ENCODE measurements around the gene NDFIP2.

NDFIP2 gene

DNA sequence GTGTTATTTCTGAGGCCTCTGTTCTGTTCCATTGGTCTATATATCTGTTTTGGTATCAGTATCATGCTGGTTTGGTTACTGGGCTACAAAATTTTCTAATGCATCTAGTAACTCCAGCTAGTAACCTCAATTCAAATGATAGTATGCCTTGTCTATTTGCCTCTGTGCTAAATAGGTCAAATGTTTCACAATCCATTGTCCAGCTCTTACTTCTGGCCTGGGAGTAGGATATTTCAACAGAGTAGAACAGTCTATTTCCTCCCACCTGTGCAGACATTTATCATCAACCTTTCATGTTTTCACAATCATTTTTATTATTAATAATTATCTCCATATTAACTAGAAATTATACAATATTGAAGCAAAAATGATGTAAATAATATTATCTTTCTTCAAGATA, 18.1 kb upstream of the NDFIP2 start:
- no peak overlapping the region for H3K4me3 ChIP-seq (ENCODE audit: low read depth in 1 of 2, low read length in 2 of 2)
- H3K27me3 ChIP-seq (ENCODE audit: control insufficient read depth in 1 of 2, insufficient read depth in 2 of 2, low read length in 2 of 2): no peaks in the 10 kb centered on the region
- no peaks in the 10 kb centered on the region for H3K4me1 ChIP-seq (ENCODE audit: insufficient read depth, low read length)
- H3K9ac ChIP-seq (ENCODE audit: low read length): no peak overlapping the region
- H3K9me3 ChIP-seq (ENCODE audit: low read length): no peaks in the 10 kb centered on the region
- no peaks in the 10 kb centered on the region for H3K36me3 ChIP-seq (ENCODE audit: insufficient read depth, low read length)
- H3K27ac ChIP-seq (ENCODE audit: low read depth, low read length): no peak overlapping the region

DNA sequence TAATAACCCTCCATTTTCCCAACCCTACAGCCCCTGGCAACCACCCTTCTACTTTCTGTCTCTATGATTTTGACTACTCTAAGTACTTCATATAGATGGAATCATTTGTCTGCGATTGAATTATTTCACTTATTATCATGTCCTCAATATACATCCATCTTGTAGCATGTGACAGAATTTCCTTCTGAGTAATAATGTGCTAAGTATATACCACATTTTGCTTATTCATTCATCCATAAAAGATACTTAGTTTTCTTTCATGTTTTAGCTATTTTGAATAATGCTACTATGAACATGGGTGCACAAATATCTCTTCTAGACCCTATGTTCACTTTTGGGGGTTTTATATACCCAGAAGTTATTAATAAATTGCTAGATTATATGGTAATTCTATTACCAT, 17.4 kb upstream of the NDFIP2 start:
- H3K27ac ChIP-seq (ENCODE audit: low read depth, low read length): no peak overlapping the region
- no peaks in the 10 kb centered on the region for H3K27me3 ChIP-seq (ENCODE audit: control insufficient read depth in 1 of 2, insufficient read depth in 2 of 2, low read length in 2 of 2)
- H3K9me3 ChIP-seq (ENCODE audit: low read length): no peaks in the 10 kb centered on the region
- H3K4me3 ChIP-seq (ENCODE audit: low read depth in 1 of 2, low read length in 2 of 2): no peak overlapping the region
- no peak overlapping the region for H3K9ac ChIP-seq (ENCODE audit: low read length)
- no peaks in the 10 kb centered on the region for H3K36me3 ChIP-seq (ENCODE audit: insufficient read depth, low read length)
- no peaks in the 10 kb centered on the region for H3K4me1 ChIP-seq (ENCODE audit: insufficient read depth, low read length)

DNA sequence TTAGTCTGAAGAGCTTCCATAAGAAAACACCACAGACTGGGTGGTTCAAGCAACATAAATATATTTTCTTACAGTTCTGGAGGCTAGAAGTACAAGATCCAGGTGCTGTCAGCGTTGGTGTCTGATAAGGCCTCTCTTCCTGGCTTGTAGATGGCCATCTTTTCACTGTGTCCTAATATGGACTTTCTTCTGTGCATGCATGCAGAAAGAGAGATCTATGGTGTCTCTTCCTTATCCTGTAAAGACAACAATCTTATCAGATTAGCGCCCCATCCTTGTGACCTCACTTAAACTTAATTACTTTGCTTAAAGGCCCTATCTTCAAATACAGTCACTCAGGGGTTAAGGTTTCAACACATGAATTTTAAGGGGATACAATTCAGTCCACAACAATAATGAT, 14.1 kb upstream of the NDFIP2 start:
- Histone ChIP-seq H3K4me1 (ENCODE audit: insufficient read depth, low read length) (no peaks in the 10 kb centered on the region), H3K27ac (ENCODE audit: low read depth, low read length) (no peak overlapping the region), H3K4me3 (ENCODE audit: low read depth in 1 of 2, low read length in 2 of 2) (no peak overlapping the region), H3K9ac (ENCODE audit: low read length) (no peak overlapping the region), H3K27me3 (ENCODE audit: control insufficient read depth in 1 of 2, insufficient read depth in 2 of 2, low read length in 2 of 2) (no peaks in the 10 kb centered on the region), H3K36me3 (ENCODE audit: insufficient read depth, low read length) (no peaks in the 10 kb centered on the region), H3K9me3 (ENCODE audit: low read length) (no peaks in the 10 kb centered on the region)

DNA sequence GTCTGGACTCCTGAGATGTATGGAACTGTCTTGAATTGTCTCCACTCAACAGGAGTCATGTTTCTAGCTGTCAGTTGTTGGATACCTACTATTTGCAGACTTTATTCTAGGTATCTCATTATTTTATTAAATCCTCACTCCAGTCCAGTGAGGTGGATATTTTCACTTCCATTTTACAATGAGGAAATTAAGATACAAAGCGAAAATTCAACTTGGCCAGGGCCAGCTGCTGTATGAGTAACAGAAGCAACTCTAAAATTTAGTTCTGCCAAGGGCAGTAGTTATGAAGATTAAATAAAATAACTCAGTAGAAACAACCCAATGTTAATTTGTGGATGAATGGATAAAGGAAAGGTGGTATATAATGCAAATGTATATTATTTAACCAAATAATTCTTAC, 12.6 kb upstream of the NDFIP2 start:
- Histone ChIP-seq H3K9me3 (ENCODE audit: low read length) (no peaks in the 10 kb centered on the region), H3K4me1 (ENCODE audit: insufficient read depth, low read length) (no peaks in the 10 kb centered on the region), H3K36me3 (ENCODE audit: insufficient read depth, low read length) (no peaks in the 10 kb centered on the region), H3K27me3 (ENCODE audit: control insufficient read depth in 1 of 2, insufficient read depth in 2 of 2, low read length in 2 of 2) (no peaks in the 10 kb centered on the region), H3K4me3 (ENCODE audit: low read depth in 1 of 2, low read length in 2 of 2) (no peak overlapping the region), H3K27ac (ENCODE audit: low read depth, low read length) (no peak overlapping the region), H3K9ac (ENCODE audit: low read length) (no peak overlapping the region)

DNA sequence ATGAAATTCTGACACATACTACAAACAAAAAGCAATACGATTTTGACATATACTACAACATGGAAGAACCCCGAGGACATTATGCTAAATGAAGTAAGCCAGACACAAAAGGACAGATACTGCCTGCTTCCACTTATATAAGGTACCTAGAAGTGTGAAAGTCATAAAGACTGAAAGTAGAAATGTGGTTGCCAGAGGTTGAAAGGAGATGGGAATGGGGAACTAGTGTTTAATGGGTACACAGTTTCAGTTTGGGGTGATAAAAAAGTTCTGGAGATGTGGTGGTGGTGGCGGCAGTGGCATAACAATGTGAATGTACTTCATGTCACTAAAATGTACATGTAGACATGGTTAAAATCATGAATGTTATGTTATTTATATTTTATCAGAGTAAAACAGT, 12.1 kb upstream of the NDFIP2 start:
- H3K27ac ChIP-seq (ENCODE audit: low read depth, low read length): no peak overlapping the region
- no peaks in the 10 kb centered on the region for H3K4me1 ChIP-seq (ENCODE audit: insufficient read depth, low read length)
- H3K36me3 ChIP-seq (ENCODE audit: insufficient read depth, low read length): no peaks in the 10 kb centered on the region
- H3K9me3 ChIP-seq (ENCODE audit: low read length): no peaks in the 10 kb centered on the region
- H3K27me3 ChIP-seq (ENCODE audit: control insufficient read depth in 1 of 2, insufficient read depth in 2 of 2, low read length in 2 of 2): no peaks in the 10 kb centered on the region
- no peak overlapping the region for H3K4me3 ChIP-seq (ENCODE audit: low read depth in 1 of 2, low read length in 2 of 2)
- H3K9ac ChIP-seq (ENCODE audit: low read length): no peak overlapping the region

DNA sequence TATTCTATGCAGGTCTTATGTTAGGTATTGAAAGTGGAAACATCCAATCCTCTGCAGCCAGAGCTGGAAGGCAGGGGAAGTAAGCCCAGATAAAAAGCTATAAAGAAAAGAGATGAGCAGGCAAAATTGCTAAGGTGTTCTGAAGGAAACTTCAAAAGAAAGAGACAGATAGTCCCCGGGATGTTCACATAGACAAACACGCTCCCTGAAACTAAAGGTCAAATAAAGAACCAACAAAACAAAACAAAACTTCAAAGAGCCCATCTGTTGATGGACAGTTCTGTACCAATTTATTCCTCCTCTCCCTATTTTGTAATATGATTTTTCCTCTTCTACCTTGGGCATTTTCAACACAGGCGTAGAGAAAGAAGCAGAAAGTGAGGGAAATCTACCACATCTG, 11.3 kb upstream of the NDFIP2 start:
- Histone ChIP-seq H3K27ac (ENCODE audit: low read depth, low read length) (no peak overlapping the region), H3K9me3 (ENCODE audit: low read length) (no peaks in the 10 kb centered on the region), H3K4me3 (ENCODE audit: low read depth in 1 of 2, low read length in 2 of 2) (no peak overlapping the region), H3K4me1 (ENCODE audit: insufficient read depth, low read length) (no peaks in the 10 kb centered on the region), H3K9ac (ENCODE audit: low read length) (no peak overlapping the region), H3K36me3 (ENCODE audit: insufficient read depth, low read length) (no peaks in the 10 kb centered on the region), H3K27me3 (ENCODE audit: control insufficient read depth in 1 of 2, insufficient read depth in 2 of 2, low read length in 2 of 2) (no peaks in the 10 kb centered on the region)

DNA sequence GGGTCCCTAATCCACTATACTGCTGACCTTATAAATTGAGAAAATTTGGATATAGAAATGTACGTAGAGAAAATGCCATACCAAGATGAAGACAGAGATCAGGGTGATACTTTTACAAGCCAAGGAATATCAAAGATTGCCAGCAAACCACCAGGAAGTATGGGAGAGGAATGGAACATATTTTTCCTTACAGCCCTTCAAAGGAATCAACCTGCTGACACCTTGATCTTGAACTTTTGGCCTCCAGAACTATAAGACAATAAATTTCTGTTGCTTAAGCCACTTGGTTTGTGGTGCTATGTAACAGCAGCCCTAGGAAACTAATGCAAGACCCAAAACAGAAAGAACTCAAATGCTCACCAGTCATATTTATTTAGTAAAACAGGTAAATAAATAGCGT, 10.3 kb upstream of the NDFIP2 start:
- Histone ChIP-seq H3K4me1 (ENCODE audit: insufficient read depth, low read length) (no peaks in the 10 kb centered on the region), H3K36me3 (ENCODE audit: insufficient read depth, low read length) (no peaks in the 10 kb centered on the region), H3K9me3 (ENCODE audit: low read length) (no peaks in the 10 kb centered on the region), H3K9ac (ENCODE audit: low read length) (no peak overlapping the region), H3K4me3 (ENCODE audit: low read depth in 1 of 2, low read length in 2 of 2) (no peak overlapping the region), H3K27me3 (ENCODE audit: control insufficient read depth in 1 of 2, insufficient read depth in 2 of 2, low read length in 2 of 2) (no peaks in the 10 kb centered on the region), H3K27ac (ENCODE audit: low read depth, low read length) (no peak overlapping the region)

DNA sequence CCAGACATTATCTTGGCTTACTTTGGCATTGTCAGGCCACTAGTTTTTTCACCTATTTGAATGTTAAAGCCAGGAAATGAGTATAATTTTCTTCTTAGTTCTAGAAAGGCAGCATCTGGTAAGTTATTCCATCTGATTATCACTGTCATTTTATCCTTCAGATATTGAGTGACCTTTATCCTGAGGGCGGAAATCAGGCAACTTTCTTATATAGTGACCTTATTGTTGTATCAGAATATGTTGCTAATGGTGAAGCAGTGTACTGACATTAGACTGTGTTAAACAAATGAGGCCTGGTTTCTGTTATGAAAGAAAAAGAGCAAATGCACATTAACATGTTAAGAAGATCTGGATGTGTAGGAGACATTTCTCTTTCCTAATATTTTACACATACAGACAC, 5.4 kb upstream of the NDFIP2 start:
- Histone ChIP-seq H3K36me3 (ENCODE audit: insufficient read depth, low read length) (no peaks in the 10 kb centered on the region), H3K27ac (ENCODE audit: low read depth, low read length) (no peak overlapping the region), H3K9ac (ENCODE audit: low read length) (no peak overlapping the region), H3K9me3 (ENCODE audit: low read length) (no peaks in the 10 kb centered on the region), H3K4me1 (ENCODE audit: insufficient read depth, low read length) (no peaks in the 10 kb centered on the region), H3K27me3 (ENCODE audit: control insufficient read depth in 1 of 2, insufficient read depth in 2 of 2, low read length in 2 of 2) (no peaks in the 10 kb centered on the region), H3K4me3 (ENCODE audit: low read depth in 1 of 2, low read length in 2 of 2) (no peak overlapping the region)

DNA sequence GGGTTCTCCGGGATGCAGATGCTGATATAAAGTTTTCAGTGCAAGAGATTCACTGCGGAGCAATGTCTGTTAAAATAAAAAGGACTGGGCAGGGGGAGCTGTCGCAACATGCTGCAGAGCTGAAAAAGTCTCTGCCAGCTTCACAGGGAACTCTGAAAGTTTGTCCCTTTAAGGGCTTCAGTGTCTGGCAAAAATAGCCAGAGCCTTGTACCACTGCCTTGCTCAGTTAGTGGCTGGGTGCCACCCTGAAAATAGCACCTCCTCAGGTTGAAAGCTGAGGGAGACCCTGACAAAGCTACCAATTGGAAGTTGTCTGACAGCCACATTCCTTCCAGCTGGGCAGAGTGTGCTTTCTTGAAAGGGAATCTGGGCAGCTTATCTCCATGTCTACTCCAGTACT, 3.0 kb upstream of the NDFIP2 start:
- Histone ChIP-seq H3K9ac (ENCODE audit: low read length) (no peak overlapping the region), H3K36me3 (ENCODE audit: insufficient read depth, low read length) (no peaks in the 10 kb centered on the region), H3K9me3 (ENCODE audit: low read length) (no peaks in the 10 kb centered on the region), H3K4me3 (ENCODE audit: low read depth in 1 of 2, low read length in 2 of 2) (no peak overlapping the region), H3K27me3 (ENCODE audit: control insufficient read depth in 1 of 2, insufficient read depth in 2 of 2, low read length in 2 of 2) (no peaks in the 10 kb centered on the region), H3K27ac (ENCODE audit: low read depth, low read length) (no peak overlapping the region), H3K4me1 (ENCODE audit: insufficient read depth, low read length) (peaks cover 8% of the 10 kb centered on the region)

DNA sequence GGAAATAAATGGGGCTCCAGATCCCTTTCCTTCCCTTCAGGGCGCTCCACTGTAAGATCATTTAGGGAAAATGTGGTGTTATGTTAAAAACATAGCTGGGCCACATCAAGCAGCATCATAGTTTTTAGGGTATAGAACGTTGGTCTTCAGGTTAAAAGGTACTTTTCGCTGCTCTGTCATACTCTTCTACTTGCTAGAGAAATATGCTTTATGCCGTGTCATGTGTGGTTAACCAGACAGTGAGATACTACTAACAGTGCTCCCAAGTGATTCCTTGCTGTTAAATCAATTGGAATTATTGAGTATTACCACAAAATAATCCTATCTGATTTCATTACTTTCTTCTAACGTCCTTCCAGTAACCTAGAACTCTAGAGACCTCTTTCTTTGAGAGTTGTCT, 1.1 kb upstream of the NDFIP2 start:
- no peaks in the 10 kb centered on the region for H3K36me3 ChIP-seq (ENCODE audit: insufficient read depth, low read length)
- H3K9me3 ChIP-seq (ENCODE audit: low read length): no peaks in the 10 kb centered on the region
- peaks cover 16% of the 10 kb centered on the region for H3K4me1 ChIP-seq (ENCODE audit: insufficient read depth, low read length)
- no peak overlapping the region for H3K9ac ChIP-seq (ENCODE audit: low read length)
- no peak overlapping the region for H3K27ac ChIP-seq (ENCODE audit: low read depth, low read length)
- no peak overlapping the region for H3K4me3 ChIP-seq (ENCODE audit: low read depth in 1 of 2, low read length in 2 of 2)
- no peaks in the 10 kb centered on the region for H3K27me3 ChIP-seq (ENCODE audit: control insufficient read depth in 1 of 2, insufficient read depth in 2 of 2, low read length in 2 of 2)

DNA sequence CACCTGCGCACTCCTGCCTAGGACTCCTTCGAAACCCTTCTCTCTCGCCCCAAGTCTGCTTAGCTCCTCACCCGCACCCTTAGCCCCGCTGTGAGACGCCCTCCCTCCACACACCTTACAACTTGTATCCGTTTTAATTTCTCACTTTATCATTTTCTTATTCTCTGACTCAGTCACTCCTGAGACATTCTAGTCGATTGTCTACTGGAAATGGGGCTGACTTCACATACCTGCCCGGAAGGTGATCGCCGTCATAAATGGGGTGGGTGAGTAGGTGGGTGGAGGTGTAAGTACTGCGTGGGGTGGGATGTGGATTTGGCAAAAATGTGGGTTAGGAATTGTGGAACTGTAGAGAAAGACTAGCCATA, 714 bp downstream of the NDFIP2 start:
- Histone ChIP-seq H3K4me1 (ENCODE audit: insufficient read depth, low read length) (peaks cover 20% of the 10 kb centered on the region), H3K9me3 (ENCODE audit: low read length) (no peaks in the 10 kb centered on the region), H3K36me3 (ENCODE audit: insufficient read depth, low read length) (no peaks in the 10 kb centered on the region), H3K9ac (ENCODE audit: low read length) (peak overlapping the region; percentile 46), H3K27ac (ENCODE audit: low read depth, low read length) (peak overlapping the region; percentile 29), H3K27me3 (ENCODE audit: control insufficient read depth in 1 of 2, insufficient read depth in 2 of 2, low read length in 2 of 2) (no peaks in the 10 kb centered on the region), H3K4me3 (ENCODE audit: low read depth in 1 of 2, low read length in 2 of 2) (peak overlapping the region; percentile 93 to 96)

DNA sequence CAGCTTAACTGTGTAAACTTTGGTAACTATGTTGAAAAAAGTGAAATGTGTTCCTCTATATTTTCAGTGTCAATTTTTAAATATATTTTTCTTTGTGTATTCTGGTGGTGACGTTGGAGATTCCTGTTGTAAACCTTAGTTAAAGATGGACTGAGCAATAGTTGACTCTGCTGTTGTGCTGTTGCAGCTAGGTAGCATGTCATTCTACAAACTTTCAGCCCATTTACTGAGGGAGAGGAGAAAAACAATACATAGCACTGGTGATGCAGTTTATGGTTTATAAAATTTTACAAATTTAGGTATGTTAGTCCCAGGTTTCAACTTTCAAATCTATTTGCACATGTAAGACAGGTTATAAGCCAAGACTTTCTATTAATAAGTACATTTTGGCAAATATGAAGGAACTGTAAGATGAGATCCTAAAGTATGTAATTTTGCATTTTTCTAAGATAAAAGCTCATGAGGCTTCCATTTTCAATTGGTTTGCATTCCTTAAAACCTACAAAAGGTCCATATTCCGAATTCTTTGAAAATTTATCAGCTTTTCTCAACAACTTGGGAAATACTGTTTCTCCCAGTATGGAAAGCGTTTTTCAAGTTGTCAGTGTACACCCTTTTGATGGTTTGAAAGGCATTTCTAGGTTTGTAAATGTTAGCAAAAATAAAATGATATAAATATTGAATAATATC, 1.5 kb downstream of the NDFIP2 start:
- Histone ChIP-seq H3K36me3 (ENCODE audit: insufficient read depth, low read length) (no peaks in the 10 kb centered on the region), H3K27ac (ENCODE audit: low read depth, low read length) (no peak overlapping the region), H3K4me1 (ENCODE audit: insufficient read depth, low read length) (peaks cover 20% of the 10 kb centered on the region), H3K4me3 (ENCODE audit: low read depth in 1 of 2, low read length in 2 of 2) (no peak overlapping the region), H3K27me3 (ENCODE audit: control insufficient read depth in 1 of 2, insufficient read depth in 2 of 2, low read length in 2 of 2) (no peaks in the 10 kb centered on the region), H3K9ac (ENCODE audit: low read length) (no peak overlapping the region), H3K9me3 (ENCODE audit: low read length) (no peaks in the 10 kb centered on the region)
